ENCODE results near the gene ITGA3. TPM values are rescaled to one million over a fixed set of nuclear protein-coding genes. Genes with fewer than 3 reads are reported as not detected.

Gene ITGA3
- total and polyA plus RNA-seq, 2 of the 13 experiments (the other 11 are each of a cell fraction or from before 2014, with no cell fraction given), result 0.48 to 0.69 TPM

DNA sequence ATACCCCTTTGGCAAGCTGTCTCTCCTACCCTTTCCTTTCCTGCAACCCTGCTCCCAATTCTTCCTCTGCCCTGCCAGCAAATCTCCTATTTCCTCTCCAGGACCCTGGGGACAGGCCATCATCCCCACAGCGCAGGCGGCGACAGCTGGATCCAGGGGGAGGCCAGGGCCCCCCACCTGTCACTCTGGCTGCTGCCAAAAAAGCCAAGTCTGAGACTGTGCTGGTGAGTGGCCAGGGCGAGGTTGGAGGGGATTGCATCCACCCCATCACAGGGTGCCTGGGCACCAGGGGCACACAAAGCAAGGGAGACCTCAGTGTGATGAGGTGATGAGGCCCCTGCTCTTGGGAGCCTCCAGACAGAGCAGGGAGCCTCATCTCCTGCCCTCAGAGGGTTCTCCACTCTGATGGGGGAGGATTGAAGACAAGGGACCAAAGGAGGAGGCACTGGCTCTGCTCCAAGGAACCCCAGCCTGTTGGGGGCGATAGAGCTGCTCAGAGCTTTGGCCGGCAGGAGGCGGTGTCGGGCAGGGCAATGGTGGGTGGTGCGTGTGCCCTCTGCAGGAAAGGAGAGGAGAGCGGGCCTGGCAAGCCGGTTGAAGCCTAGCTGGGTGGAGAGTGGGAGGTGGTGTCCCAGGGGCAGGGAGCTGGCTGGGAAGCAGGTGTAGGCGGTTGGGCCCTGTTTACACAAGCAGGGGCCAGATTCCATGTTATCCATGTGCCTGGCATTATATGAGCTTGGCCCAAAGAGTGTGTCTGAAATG, 23.6 kb downstream of the ITGA3 start (continued):
- TF ChIP-seq, protein P1, sequence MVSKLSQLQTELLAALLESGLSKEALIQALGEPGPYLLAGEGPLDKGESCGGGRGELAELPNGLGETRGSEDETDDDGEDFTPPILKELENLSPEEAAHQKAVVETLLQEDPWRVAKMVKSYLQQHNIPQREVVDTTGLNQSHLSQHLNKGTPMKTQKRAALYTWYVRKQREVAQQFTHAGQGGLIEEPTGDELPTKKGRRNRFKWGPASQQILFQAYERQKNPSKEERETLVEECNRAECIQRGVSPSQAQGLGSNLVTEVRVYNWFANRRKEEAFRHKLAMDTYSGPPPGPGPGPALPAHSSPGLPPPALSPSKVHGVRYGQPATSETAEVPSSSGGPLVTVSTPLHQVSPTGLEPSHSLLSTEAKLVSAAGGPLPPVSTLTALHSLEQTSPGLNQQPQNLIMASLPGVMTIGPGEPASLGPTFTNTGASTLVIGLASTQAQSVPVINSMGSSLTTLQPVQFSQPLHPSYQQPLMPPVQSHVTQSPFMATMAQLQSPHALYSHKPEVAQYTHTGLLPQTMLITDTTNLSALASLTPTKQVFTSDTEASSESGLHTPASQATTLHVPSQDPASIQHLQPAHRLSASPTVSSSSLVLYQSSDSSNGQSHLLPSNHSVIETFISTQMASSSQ (IDR thresholded peaks at IDR 0.05; ENCODE audit: low read depth), result no peak
- TF ChIP-seq, protein P1 (CRISPR knock-in tag; IDR thresholded peaks at IDR 0.05; ENCODE audit: borderline replicate concordance), result no peak
- TF ChIP-seq, protein P2, sequence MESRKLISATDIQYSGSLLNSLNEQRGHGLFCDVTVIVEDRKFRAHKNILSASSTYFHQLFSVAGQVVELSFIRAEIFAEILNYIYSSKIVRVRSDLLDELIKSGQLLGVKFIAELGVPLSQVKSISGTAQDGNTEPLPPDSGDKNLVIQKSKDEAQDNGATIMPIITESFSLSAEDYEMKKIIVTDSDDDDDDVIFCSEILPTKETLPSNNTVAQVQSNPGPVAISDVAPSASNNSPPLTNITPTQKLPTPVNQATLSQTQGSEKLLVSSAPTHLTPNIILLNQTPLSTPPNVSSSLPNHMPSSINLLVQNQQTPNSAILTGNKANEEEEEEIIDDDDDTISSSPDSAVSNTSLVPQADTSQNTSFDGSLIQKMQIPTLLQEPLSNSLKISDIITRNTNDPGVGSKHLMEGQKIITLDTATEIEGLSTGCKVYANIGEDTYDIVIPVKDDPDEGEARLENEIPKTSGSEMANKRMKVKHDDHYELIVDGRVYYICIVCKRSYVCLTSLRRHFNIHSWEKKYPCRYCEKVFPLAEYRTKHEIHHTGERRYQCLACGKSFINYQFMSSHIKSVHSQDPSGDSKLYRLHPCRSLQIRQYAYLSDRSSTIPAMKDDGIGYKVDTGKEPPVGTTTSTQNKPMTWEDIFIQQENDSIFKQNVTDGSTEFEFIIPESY (CRISPR knock-in tag; IDR thresholded peaks at IDR 0.05), result peak; percentile 93
- TF ChIP-seq ZSCAN29 (CRISPR knock-in tag; conservative IDR thresholded peaks at IDR 0.05) (no peak), RAD21 (CRISPR knock-in tag; IDR thresholded peaks at IDR 0.05) (peak; percentile 90), ZNF629 (CRISPR knock-in tag; conservative IDR thresholded peaks at IDR 0.05) (no peak), ZNF879 (CRISPR knock-in tag; IDR thresholded peaks at IDR 0.05) (no peak), GTF3A (CRISPR knock-in tag; conservative IDR thresholded peaks at IDR 0.05) (no peak), ZNF678 (CRISPR knock-in tag; IDR thresholded peaks at IDR 0.05) (no peak; the same call in 1 of the 2 replicates), ZNF343 (CRISPR knock-in tag; IDR thresholded peaks at IDR 0.05) (0 out of 2 replicates have a peak, but pooled peaks have one; percentile 56), ZMAT3 (CRISPR knock-in tag; conservative IDR thresholded peaks at IDR 0.05) (no peak), ATF7 (IDR thresholded peaks at IDR 0.05) (no peak), ATF7 (CRISPR knock-in tag; IDR thresholded peaks at IDR 0.05) (no peak), MTF2 (CRISPR knock-in tag; IDR thresholded peaks at IDR 0.05; ENCODE audit: borderline replicate concordance) (no peak), MED13 (CRISPR knock-in tag; IDR thresholded peaks at IDR 0.05) (no peak), NFKB2 (CRISPR knock-in tag; IDR thresholded peaks at IDR 0.05; ENCODE audit: borderline replicate concordance) (no peak; the same call in 1 of the 2 replicates), RARA (CRISPR knock-in tag; IDR thresholded peaks at IDR 0.05) (no peak), MTA3 (CRISPR knock-in tag; IDR thresholded peaks at IDR 0.05) (no peak), NPAS2 (CRISPR knock-in tag; IDR thresholded peaks at IDR 0.05; ENCODE audit: borderline replicate concordance) (no peak), ZIK1 (CRISPR knock-in tag; IDR thresholded peaks at IDR 0.05; ENCODE audit: borderline replicate concordance, low read depth) (no peak), SRSF1 (optimal IDR thresholded peaks at IDR 0.05; ENCODE audit: low read depth, low read length) (no peak)
- TF ChIP-seq, protein P3, sequence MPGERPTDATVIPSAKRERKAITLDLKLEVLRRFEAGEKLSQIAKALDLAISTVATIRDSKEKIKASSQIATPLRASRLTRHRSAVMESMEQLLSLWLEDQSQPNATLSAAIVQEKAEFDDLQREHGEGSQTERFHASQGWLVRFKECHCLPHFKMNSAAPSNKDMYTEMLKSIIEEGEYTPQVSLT (CRISPR knock-in tag; IDR thresholded peaks at IDR 0.05; ENCODE audit: borderline replicate concordance, low read depth), result no peak
